Spleen (tissue), 11 donors: Measurements from ENCODE around the gene CACNB3. TPM values are rescaled to one million over a fixed set of nuclear protein-coding genes. Genes with fewer than 3 reads are reported as not detected.

Experiments
- DNase-seq: peaks from one replicate; pipeline ENCODE4 v3.0.0-alpha.2; 2020
- H3K27ac ChIP-seq, 8 donors: fragments of 200-600 bp; sonication (generic) in 7 of 8; 1 replicate in 4 of 8; 2 replicates in 4 of 8; pipeline versions ENCODE4 v1.5.0 to v1.8.0; 2016 to 2021; ENCODE audit warnings: inconsistent platforms in 4 of 8, mild to moderate bottlenecking in 4 of 8, moderate library complexity in 1 of 8
- H3K27me3 ChIP-seq, 7 donors: fragments of 200-600 bp; sonication (generic) in 6 of 7; replicated peaks in 1 of 7; 1 replicate in 4 of 7; 2 replicates in 3 of 7; pipeline versions ENCODE4 v1.5.0 to v1.8.0; 2016 to 2021; ENCODE audit warnings: inconsistent platforms in 3 of 7, mild to moderate bottlenecking in 1 of 7
- H3K36me3 ChIP-seq, 6 donors: fragments of 200-600 bp; sonication (generic) in 5 of 6; 1 replicate in 4 of 6; 2 replicates in 2 of 6; pipeline versions ENCODE4 v1.5.0 to v1.8.0; 2016 to 2021; ENCODE audit warnings: inconsistent platforms in 2 of 6
- H3K4me1 ChIP-seq, 6 donors: fragments of 200-600 bp; sonication (generic) in 5 of 6; 1 replicate in 3 of 6; 2 replicates in 3 of 6; pipeline versions ENCODE4 v1.5.0 to v1.8.0; 2016 to 2021; ENCODE audit warnings: inconsistent platforms in 3 of 6
- H3K4me3 ChIP-seq, 8 donors: fragments of 200-600 bp; sonication (generic) in 7 of 8; 1 replicate in 4 of 8; 2 replicates in 4 of 8; pipeline versions ENCODE4 v1.5.0 to v1.8.0; 2016 to 2021; ENCODE audit warnings: inconsistent platforms in 4 of 8, mild to moderate bottlenecking in 4 of 8, moderate library complexity in 2 of 8
- H3K9me3 ChIP-seq, 8 donors: fragments of 200-600 bp; sonication (generic) in 7 of 8; 1 replicate in 4 of 8; 2 replicates in 4 of 8; pipeline versions ENCODE4 v1.5.0 to v1.8.0; 2016 to 2021; ENCODE audit warnings: inconsistent platforms in 4 of 8
- POLR2A ChIP-seq, 3 donors: fragments of 450-650 bp; IDR thresholded peaks; one replicate each; pipeline ENCODE4 v1.5.1; 2017; ENCODE audit warnings: antibody characterized with exemption in 3 of 3, mild to moderate bottlenecking in 1 of 3
- POLR2AphosphoS5 ChIP-seq, 3 donors: sonication (generic); formaldehyde crosslinking; IDR thresholded peaks; one replicate each; pipeline ENCODE4 v1.5.1; 2017; ENCODE audit warnings: antibody characterized with exemption in 3 of 3
- WGBS, 5 donors: extraction: QIAGEN DNeasy Blood & Tissue Kit in 3 of 5; methylation state at CpG; one replicate each; pipeline versions ENCODE4 v1.1.5 to v1.1.7; 2013 to 2018; 5-methylcytosine and 5-hydroxymethylcytosine counted together
- intact Hi-C: fragments of 100-400 bp; cut with DNase I; formaldehyde crosslinking; loops from one replicate; pipeline ENCODE4 v1.15.0; 2023; ENCODE audit warnings: low total_unique reads
- polyA plus RNA-seq, 3 donors: library from polyadenylated mRNA; stranded (reverse); fragments of 200-250 nt; gene quantifications; one replicate each; pipeline ENCODE4 v1.2.1, GENCODE V29; 2013
- total RNA-seq, 7 donors: library from RNA; depleted of rRNA in 3 of 7; stranded (reverse); fragments of >200 nt in 3 of 7; fragmentation: NEBNext Ultra II Directional in 4 of 7; extraction: Animal tissue kit (Norgen Biotek cat#: 25700) in 4 of 7; gene quantifications; one replicate each; pipeline versions ENCODE4 v1.1.0 to v1.2.1, GENCODE V29; 2016 to 2021
- TF ChIP-seq, protein P1 (sequence below), 11 experiments: fragments of 200-600 bp in 7 of 11; fragments of 450-650 bp in 4 of 11; sonication (generic) in 4 of 11; IDR thresholded peaks in 8 of 11; conservative IDR thresholded peaks in 3 of 11; 1 replicate in 7 of 11; 2 replicates in 4 of 11; pipeline versions ENCODE4 v1.4.0 to v1.8.0; 2016 to 2021; ENCODE audit warnings: antibody characterized with exemption in 11 of 11, inconsistent platforms in 4 of 11, mild to moderate bottlenecking in 1 of 11
- donor health status: healthy with polysubstance abuse.
- donor health status: DM: no; HTN: no; CAD: no; lungs with moderate emphysema.
- donor health status: DM: no; HTN: no; CAD: no.
- donor health status: Bipolar disorder and iron deficiency.
- donor health status: healthy.
- donor health status: DM: no; HTN: no; CAD: no.
- donor health status: DM: yes; HTN: yes; CAD: no.

CACNB3 gene
- total and polyA plus RNA-seq, 10 donors = 2.5 to 16.1 (median 6.0) TPM

DNA sequence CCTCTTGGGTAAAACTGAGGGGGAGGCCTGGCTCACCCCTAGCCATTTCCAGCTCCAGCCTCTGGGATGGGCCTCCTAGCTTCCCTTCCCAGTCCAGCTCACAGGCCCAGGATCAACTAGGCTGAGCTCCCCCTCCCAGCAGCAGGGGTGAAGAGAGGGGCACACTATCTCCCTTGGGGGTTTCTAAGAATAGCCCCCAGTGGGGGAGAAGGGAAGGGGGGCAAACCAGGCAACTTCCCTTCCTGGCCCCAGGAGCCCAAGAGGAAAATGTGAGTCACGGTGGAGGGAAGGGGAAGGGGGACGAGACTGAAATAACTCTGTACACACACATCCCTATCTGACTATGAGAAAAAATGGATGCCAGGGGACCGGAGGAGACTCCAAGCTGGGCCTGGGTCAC, 38.4 kb upstream of the CACNB3 start:
- no peaks in the 10 kb centered on the region for H3K27me3 ChIP-seq
- H3K9me3 ChIP-seq = no peaks in the 10 kb centered on the region
- no peak for DNase-seq
- H3K36me3 ChIP-seq = peaks cover 0 to 34% (median 5%) of the 10 kb centered on the region in 6 donors
- TF ChIP-seq, protein P1, sequence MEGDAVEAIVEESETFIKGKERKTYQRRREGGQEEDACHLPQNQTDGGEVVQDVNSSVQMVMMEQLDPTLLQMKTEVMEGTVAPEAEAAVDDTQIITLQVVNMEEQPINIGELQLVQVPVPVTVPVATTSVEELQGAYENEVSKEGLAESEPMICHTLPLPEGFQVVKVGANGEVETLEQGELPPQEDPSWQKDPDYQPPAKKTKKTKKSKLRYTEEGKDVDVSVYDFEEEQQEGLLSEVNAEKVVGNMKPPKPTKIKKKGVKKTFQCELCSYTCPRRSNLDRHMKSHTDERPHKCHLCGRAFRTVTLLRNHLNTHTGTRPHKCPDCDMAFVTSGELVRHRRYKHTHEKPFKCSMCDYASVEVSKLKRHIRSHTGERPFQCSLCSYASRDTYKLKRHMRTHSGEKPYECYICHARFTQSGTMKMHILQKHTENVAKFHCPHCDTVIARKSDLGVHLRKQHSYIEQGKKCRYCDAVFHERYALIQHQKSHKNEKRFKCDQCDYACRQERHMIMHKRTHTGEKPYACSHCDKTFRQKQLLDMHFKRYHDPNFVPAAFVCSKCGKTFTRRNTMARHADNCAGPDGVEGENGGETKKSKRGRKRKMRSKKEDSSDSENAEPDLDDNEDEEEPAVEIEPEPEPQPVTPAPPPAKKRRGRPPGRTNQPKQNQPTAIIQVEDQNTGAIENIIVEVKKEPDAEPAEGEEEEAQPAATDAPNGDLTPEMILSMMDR (IDR thresholded peaks at IDR 0.05 in 8 of 11, conservative IDR thresholded peaks at IDR 0.05 in 3 of 11) = no peak
- TF ChIP-seq POLR2AphosphoS5 (IDR thresholded peaks at IDR 0.05) (no peak), POLR2A (IDR thresholded peaks at IDR 0.05) (no peak)
- WGBS, 5 donors = 25 to 36% (median 31%) methylated on average over 3 of the region's 3 CpGs
- no peak overlapping the region for H3K27ac ChIP-seq
- H3K4me3 ChIP-seq = no peak overlapping the region
- H3K4me1 ChIP-seq = peaks cover 0 to 4% (median 0%) of the 10 kb centered on the region in 6 donors
- intact Hi-C loops = no loop called here

DNA sequence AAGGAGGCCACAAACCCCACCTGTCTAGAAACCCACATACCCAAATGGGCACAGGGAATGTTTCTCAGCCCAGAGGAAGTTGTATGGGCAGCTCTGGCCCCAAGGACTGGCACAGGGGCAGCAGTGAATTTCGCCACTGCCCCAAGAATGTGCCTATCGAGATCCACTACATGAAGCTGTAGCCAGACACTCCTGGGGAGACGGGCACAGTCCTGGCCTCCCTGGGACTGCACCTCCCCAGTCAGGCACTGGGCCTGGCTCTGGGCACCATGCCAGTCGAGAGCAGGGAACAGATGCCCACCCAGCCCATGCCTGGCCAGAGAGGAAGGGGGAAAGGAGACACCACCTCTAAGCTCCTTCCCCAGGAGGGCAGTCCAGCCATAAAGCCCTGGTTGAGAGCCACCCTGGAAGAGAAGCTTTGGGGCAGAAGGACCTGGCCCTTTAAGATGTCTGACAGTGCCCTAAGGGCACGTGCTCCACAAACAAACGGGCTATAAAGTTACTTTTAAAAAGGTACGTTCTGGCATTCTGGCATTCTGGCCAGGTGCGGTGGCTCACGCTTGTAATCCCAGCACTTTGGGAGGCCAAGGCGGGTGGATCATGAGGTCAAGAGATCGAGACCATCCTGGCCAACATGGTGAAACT, 37.8 kb upstream of the CACNB3 start:
- no peaks in the 10 kb centered on the region for H3K9me3 ChIP-seq
- no peaks in the 10 kb centered on the region for H3K27me3 ChIP-seq
- 79 to 87% (median 81%) methylated on average over 9 to 11 of the region's 11 CpGs for WGBS, 5 donors
- peak overlapping the region in 1 of 8 donors; percentile 1 for H3K27ac ChIP-seq
- TF ChIP-seq POLR2AphosphoS5 (IDR thresholded peaks at IDR 0.05) (no peak), POLR2A (IDR thresholded peaks at IDR 0.05) (no peak)
- TF ChIP-seq, protein P1 (IDR thresholded peaks at IDR 0.05 in 8 of 11, conservative IDR thresholded peaks at IDR 0.05 in 3 of 11) = no peak
- peaks cover 0 to 4% (median 0%) of the 10 kb centered on the region in 6 donors for H3K4me1 ChIP-seq
- intact Hi-C loops = no loop called here
- H3K36me3 ChIP-seq = peaks cover 0 to 28% (median 3%) of the 10 kb centered on the region in 6 donors
- no peak overlapping the region for H3K4me3 ChIP-seq
- no peak for DNase-seq

DNA sequence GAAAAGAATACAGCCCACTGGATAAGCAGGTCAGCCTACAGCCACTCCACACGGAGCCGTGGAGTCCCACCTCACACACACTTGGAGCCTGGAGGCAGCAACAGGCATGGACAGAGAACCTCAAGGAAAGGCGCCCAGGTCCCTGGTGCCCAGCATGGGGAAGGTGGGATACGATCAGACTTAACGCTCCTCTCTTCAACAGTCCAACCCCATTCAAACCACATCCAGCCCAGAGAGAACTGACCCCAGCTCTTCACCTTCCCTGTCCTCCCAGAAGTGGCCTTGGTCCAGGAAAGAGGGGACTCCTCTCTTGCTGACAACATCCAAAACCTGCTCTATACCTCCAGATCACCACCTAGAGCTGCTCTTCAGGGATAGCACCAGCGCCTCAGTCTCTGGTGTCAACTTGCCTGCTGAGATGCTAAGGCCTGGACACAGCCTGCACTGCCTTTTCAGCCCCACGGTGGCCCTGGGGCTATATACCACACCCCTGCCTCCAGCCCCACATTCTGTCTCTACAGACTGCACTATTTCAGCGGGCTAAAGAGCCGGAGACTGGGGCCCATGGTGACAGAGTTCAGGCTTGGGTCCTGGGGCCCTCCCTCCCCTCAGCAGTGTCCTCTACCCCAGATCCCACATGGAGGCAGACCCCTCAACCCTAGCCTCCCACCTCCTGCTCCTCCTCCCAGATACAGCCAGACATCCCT, 36.4 kb upstream of the CACNB3 start:
- no peak overlapping the region for H3K27ac ChIP-seq
- intact Hi-C loops = no loop called here
- 80 to 94% (median 89%) methylated on average over 8 to 9 of the region's 9 CpGs for WGBS, 5 donors
- peaks cover 0 to 1% (median 0%) of the 10 kb centered on the region in 7 donors for H3K27me3 ChIP-seq
- H3K36me3 ChIP-seq = peaks cover 0 to 16% (median 3%) of the 10 kb centered on the region in 6 donors
- no peaks in the 10 kb centered on the region for H3K9me3 ChIP-seq
- no peak for TF ChIP-seq POLR2AphosphoS5 (IDR thresholded peaks at IDR 0.05)
- TF ChIP-seq POLR2A (IDR thresholded peaks at IDR 0.05) = no peak
- TF ChIP-seq, protein P1 (IDR thresholded peaks at IDR 0.05 in 8 of 11, conservative IDR thresholded peaks at IDR 0.05 in 3 of 11) = no peak
- H3K4me1 ChIP-seq = peaks cover 0 to 5% (median under 1%) of the 10 kb centered on the region in 6 donors
- H3K4me3 ChIP-seq = no peak overlapping the region
- no peak for DNase-seq
